Loucy (cell line): ENCODE data around the gene MMP14.

ENCODE experiments used
- H2AFZ ChIP-seq: fragments of 200-600 bp; sonication (generic); 2 replicates; pipeline ENCODE4 v1.6.0; 2016; ENCODE audit warnings: antibody characterized with exemption, mild to moderate bottlenecking, low read length, moderate library complexity
- H3F3A ChIP-seq: fragments of 200-600 bp; 2 replicates; pipeline ENCODE4 v1.6.0; 2016; ENCODE audit warnings: antibody characterized with exemption, low read depth, mild to moderate bottlenecking
- H3K27me3 ChIP-seq: fragments of 200-600 bp; sonication (generic); 2 replicates; pipeline ENCODE4 v1.6.1; 2014; ENCODE audit warnings: low read length, mild to moderate bottlenecking; ENCODE audit not compliant: insufficient read depth, poor library complexity, severe bottlenecking
- H3K36me3 ChIP-seq: fragments of 200-600 bp; sonication (generic); 2 replicates; pipeline ENCODE4 v1.6.1; 2016; ENCODE audit warnings: low read length; ENCODE audit not compliant: insufficient read depth
- H3K4me1 ChIP-seq: fragments of 200-600 bp; sonication (generic); 2 replicates; pipeline ENCODE4 v1.5.1; 2014; ENCODE audit warnings: low read length, mild to moderate bottlenecking; ENCODE audit not compliant: insufficient read depth, poor library complexity, severe bottlenecking
- H3K4me2 ChIP-seq: fragments of 200-600 bp; sonication (generic); 2 replicates; pipeline ENCODE4 v1.6.0; 2014; ENCODE audit warnings: antibody characterized with exemption, low read length, low read depth, mild to moderate bottlenecking; ENCODE audit not compliant: poor library complexity, severe bottlenecking
- H3K4me3 ChIP-seq: fragments of 200-600 bp; sonication (generic); 2 replicates; pipeline ENCODE4 v1.5.1; 2014; ENCODE audit warnings: low read length, mild to moderate bottlenecking, mixed read lengths; ENCODE audit not compliant: poor library complexity, severe bottlenecking
- H3K79me2 ChIP-seq: fragments of 200-600 bp; sonication (generic); 2 replicates; pipeline ENCODE4 v1.6.1; 2014; ENCODE audit warnings: low read length; ENCODE audit not compliant: insufficient read depth
- H3K9ac ChIP-seq: fragments of 200-600 bp; sonication (generic); 2 replicates; pipeline ENCODE4 v1.6.0; 2014; ENCODE audit warnings: mild to moderate bottlenecking, low read depth, low read length, moderate library complexity; ENCODE audit not compliant: poor library complexity, severe bottlenecking
- H3K9me2 ChIP-seq: fragments of 200-600 bp; sonication (generic); replicated peaks from 2 replicates; pipeline ENCODE4 v1.6.1; 2016; ENCODE audit warnings: low read depth, low read length, mixed read lengths
- H3K9me3 ChIP-seq: fragments of 200-600 bp; sonication (generic); 2 replicates; pipeline ENCODE4 v1.6.1; 2014; ENCODE audit warnings: mild to moderate bottlenecking, antibody characterized with exemption, low read length, low read depth; ENCODE audit not compliant: insufficient read depth
- H4K20me1 ChIP-seq: fragments of 200-600 bp; sonication (generic); 2 replicates; pipeline ENCODE4 v1.6.0; 2014; ENCODE audit warnings: antibody characterized with exemption, low read length, mild to moderate bottlenecking; ENCODE audit not compliant: insufficient read depth, poor library complexity, severe bottlenecking
- EZH2phosphoT487 ChIP-seq: fragments of 200-600 bp; IDR thresholded peaks from 2 replicates; pipeline ENCODE4 v1.6.1; 2018; ENCODE audit warnings: antibody characterized with exemption, mild to moderate bottlenecking, moderate library complexity, borderline replicate concordance
- TF ChIP-seq, protein P1 (sequence below): fragments of 200-600 bp; sonication (generic); conservative IDR thresholded peaks from 2 replicates; pipeline ENCODE4 v1.5.1; 2014; ENCODE audit warnings: mild to moderate bottlenecking, antibody characterized with exemption, low read length

Gene MMP14

DNA sequence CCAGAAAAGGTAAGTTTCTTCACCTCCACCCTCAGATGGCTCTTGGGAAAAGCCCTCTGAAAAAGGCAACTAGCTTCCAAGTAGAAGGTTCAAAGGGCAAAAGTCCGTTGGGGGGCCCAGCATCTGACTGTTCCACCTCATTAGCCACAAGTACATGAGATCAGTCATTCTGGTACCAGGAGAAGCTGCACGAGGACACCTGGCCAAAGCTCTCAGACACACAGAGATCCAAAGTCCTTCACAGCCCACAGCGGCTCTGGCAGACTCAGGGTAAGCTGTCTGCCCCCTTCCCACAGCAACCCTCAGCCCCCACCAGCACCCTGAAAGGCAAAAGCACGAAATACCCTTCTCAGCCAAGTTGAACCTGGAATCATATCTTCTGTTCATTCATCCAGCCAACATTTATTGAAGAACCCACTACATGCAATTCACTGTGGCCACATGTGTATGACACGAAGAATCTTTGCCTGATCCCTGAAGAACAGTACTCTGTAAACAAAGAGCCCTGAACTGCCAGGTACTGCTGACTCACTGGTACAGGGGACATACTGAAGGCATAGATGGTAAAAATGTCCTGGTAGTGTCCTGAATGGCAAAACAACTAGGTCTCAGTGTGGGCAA lies 40.2 kb upstream of the MMP14 start:
- Histone ChIP-seq H3K4me2 (no peak overlapping the region), H3K9ac (no peak overlapping the region), H3F3A (no peaks in the 10 kb centered on the region), H3K36me3 (no peaks in the 10 kb centered on the region), H3K79me2 (no peaks in the 10 kb centered on the region), H3K4me1 (no peaks in the 10 kb centered on the region), H4K20me1 (no peaks in the 10 kb centered on the region), H2AFZ (no peak overlapping the region), H3K9me2 (no peaks in the 10 kb centered on the region), H3K4me3 (no peak overlapping the region), H3K9me3 (no peaks in the 10 kb centered on the region), H3K27me3 (peaks cover 13% of the 10 kb centered on the region)
- no peak for TF ChIP-seq EZH2phosphoT487
- TF ChIP-seq, protein P1, sequence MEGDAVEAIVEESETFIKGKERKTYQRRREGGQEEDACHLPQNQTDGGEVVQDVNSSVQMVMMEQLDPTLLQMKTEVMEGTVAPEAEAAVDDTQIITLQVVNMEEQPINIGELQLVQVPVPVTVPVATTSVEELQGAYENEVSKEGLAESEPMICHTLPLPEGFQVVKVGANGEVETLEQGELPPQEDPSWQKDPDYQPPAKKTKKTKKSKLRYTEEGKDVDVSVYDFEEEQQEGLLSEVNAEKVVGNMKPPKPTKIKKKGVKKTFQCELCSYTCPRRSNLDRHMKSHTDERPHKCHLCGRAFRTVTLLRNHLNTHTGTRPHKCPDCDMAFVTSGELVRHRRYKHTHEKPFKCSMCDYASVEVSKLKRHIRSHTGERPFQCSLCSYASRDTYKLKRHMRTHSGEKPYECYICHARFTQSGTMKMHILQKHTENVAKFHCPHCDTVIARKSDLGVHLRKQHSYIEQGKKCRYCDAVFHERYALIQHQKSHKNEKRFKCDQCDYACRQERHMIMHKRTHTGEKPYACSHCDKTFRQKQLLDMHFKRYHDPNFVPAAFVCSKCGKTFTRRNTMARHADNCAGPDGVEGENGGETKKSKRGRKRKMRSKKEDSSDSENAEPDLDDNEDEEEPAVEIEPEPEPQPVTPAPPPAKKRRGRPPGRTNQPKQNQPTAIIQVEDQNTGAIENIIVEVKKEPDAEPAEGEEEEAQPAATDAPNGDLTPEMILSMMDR = no peak

DNA sequence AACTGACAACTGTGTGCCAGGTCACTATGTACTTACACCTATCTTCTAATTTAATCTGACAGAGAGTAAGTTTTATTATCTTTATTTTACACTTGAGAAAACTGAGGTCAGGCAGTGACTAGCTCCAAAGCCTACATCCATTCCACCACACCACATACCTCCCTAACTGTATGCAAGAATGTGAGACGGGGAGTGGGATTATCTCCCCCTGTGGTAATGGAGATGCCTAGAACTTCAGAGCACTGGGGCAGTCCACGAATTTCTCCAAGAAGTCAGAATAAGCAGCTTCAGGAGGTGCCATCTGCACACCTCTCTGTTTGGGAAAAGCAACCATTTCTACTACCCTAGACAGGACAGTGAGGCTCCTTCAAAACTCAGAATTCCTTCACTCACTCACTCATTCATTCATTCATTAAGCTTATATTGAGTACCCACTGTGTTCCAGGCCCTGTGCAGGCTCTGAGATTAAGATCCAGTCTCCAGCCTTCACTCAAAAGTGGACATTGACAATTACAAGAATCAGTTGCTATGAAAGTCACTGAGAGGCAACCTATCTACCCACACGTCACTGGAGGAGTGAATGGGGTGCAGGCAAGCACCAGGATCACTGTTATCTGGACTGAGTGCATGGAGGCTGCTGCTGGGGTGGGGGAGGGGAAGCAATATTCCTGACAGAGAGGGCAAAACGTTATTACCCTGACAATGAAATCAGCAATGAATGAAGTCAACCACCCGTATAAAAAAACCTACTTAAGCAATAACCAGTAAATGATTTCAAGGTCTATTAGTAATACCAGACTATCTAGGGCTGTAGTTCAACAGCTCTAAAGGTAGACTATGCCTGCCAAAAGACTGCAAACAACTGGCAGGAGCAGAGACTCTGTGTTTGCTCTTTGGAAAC lies 39.1 kb upstream of the MMP14 start:
- Histone ChIP-seq H3K9me3 (no peaks in the 10 kb centered on the region), H3K4me2 (no peak overlapping the region), H3K4me3 (no peak overlapping the region), H3K9ac (no peak overlapping the region), H3K9me2 (no peaks in the 10 kb centered on the region), H2AFZ (no peak overlapping the region), H3K36me3 (no peaks in the 10 kb centered on the region), H3F3A (no peaks in the 10 kb centered on the region), H4K20me1 (no peaks in the 10 kb centered on the region), H3K79me2 (no peaks in the 10 kb centered on the region), H3K27me3 (peaks cover 13% of the 10 kb centered on the region), H3K4me1 (no peaks in the 10 kb centered on the region)
- no peak for TF ChIP-seq EZH2phosphoT487
- TF ChIP-seq, protein P1 = no peak

DNA sequence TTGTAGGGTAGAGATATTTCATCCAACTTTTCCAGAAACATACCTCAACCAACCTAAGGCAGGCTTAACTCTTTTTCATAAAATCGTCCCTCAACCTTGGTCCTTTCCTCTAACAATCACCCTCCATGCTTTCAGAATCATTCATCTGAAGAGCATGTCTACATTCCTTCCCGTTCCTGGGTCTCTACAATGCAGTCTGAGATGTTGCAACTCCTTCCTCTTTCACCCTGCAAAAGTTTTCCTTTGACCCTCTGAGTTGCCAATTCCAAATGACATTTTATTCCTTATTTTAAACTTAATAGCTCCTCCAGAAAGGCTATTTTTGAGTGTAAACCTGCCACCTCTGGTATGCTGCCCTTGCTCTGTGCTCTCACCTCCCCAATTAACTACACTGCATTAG lies 37.9 kb upstream of the MMP14 start:
- Histone ChIP-seq H3K9me2 (no peaks in the 10 kb centered on the region), H3K79me2 (no peaks in the 10 kb centered on the region), H3K4me2 (no peak overlapping the region), H3K9me3 (no peaks in the 10 kb centered on the region), H3K4me1 (no peaks in the 10 kb centered on the region), H4K20me1 (no peaks in the 10 kb centered on the region), H2AFZ (no peak overlapping the region), H3K9ac (no peak overlapping the region), H3F3A (no peaks in the 10 kb centered on the region), H3K4me3 (no peak overlapping the region), H3K36me3 (no peaks in the 10 kb centered on the region), H3K27me3 (peaks cover 13% of the 10 kb centered on the region)
- TF ChIP-seq, protein P1 = no peak
- TF ChIP-seq EZH2phosphoT487 = no peak
